PC-3 (cell line): ENCODE data around the gene ADGRV1.

Experiments
- EZH2 ChIP-seq: fragments of 300-600 bp; sonication (generic); IDR thresholded peaks from one replicate; pipeline ENCODE4 v1.6.1; 2017; ENCODE audit warnings: antibody characterized with exemption, mild to moderate bottlenecking, low read length; ENCODE audit not compliant: unreplicated experiment
- EZH2phosphoT487 ChIP-seq: fragments of 300-600 bp; sonication (generic); IDR thresholded peaks from 2 replicates; pipeline ENCODE4 v1.6.1; 2018; ENCODE audit warnings: mild to moderate bottlenecking, antibody characterized with exemption, low read length, borderline replicate concordance
- TF ChIP-seq, protein P1 (sequence below): fragments of 300-600 bp; sonication (generic); conservative IDR thresholded peaks from 2 replicates; pipeline ENCODE4 v1.5.1; 2017; ENCODE audit warnings: antibody characterized with exemption, low read depth, mild to moderate bottlenecking, low read length

DNA sequence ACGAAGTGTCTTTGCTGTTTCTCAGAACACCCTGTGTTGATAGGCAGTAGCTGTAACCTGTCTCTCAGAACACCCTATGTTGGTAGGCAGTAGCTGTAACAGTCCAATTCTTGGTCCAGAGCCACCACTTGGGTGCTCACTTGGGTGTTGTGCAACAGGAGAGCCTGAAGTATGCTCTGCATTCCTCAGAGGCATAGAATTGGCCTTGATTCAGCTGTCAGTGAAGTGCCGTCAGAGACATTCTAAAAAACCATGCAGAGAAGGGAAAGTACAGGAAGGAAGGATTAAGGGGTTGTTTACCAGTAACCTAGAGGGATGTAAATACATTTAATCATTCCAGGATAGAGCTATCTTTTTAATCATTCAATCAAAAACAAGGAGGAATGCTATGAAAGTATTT, 593.4 kb downstream of the ADGRV1 start:
- TF ChIP-seq, protein P1, sequence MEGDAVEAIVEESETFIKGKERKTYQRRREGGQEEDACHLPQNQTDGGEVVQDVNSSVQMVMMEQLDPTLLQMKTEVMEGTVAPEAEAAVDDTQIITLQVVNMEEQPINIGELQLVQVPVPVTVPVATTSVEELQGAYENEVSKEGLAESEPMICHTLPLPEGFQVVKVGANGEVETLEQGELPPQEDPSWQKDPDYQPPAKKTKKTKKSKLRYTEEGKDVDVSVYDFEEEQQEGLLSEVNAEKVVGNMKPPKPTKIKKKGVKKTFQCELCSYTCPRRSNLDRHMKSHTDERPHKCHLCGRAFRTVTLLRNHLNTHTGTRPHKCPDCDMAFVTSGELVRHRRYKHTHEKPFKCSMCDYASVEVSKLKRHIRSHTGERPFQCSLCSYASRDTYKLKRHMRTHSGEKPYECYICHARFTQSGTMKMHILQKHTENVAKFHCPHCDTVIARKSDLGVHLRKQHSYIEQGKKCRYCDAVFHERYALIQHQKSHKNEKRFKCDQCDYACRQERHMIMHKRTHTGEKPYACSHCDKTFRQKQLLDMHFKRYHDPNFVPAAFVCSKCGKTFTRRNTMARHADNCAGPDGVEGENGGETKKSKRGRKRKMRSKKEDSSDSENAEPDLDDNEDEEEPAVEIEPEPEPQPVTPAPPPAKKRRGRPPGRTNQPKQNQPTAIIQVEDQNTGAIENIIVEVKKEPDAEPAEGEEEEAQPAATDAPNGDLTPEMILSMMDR: no peak
- no peak for TF ChIP-seq EZH2
- no peak for TF ChIP-seq EZH2phosphoT487
